Measurements from ENCODE around the gene SYCE3.
"Not testable (repeated sequence)": the region's sequence is repeated elsewhere in the genome, so short reads cannot be mapped to it uniquely, and the experiment has no call there.

SYCE3 gene

GRCh38 chr22:50520826-50521453 is 41.8 kb downstream of the SYCE3 start:
- DNase-seq (ENCODE audit: low read depth), result no peak

GRCh38 chr22:50520184-50520583 is 42.5 kb downstream of the SYCE3 start:
- not testable (repeated sequence) for DNase-seq (ENCODE audit: low read depth)

- DNase-seq (ENCODE audit: low read depth), result no peak
Observed at GRCh38 chr22:50519151-50519550, 43.6 kb downstream of the SYCE3 start.

- DNase-seq (ENCODE audit: low read depth), result no peak
Observed at GRCh38 chr22:50518606-50519005, 44.1 kb downstream of the SYCE3 start.

GRCh38 chr22:50517495-50518260 is 45.0 kb downstream of the SYCE3 start:
- no peak for DNase-seq (ENCODE audit: low read depth)

GRCh38 chr22:50516891-50517290 is 45.8 kb downstream of the SYCE3 start:
- no peak for DNase-seq (ENCODE audit: low read depth)

GRCh38 chr22:50516068-50516467 is 46.7 kb downstream of the SYCE3 start:
- DNase-seq (ENCODE audit: low read depth), result no peak

- DNase-seq (ENCODE audit: low read depth), result no peak
Observed at GRCh38 chr22:50513175-50513574, 49.5 kb downstream of the SYCE3 start.

- DNase-seq (ENCODE audit: low read depth), result no peak
Observed at GRCh38 chr22:50508897-50509296, 53.8 kb downstream of the SYCE3 start.

GRCh38 chr22:50507991-50508884 is 54.5 kb downstream of the SYCE3 start, which contains the start of gene NCAPH2:
Gene NCAPH2 (plus strand): TSS chr22:50508224. CDS start chr22:50508338, 114 bp downstream.
- peak; percentile 98 for DNase-seq (ENCODE audit: low read depth)

GRCh38 chr22:50507421-50507990 is 55.2 kb downstream of the SYCE3 start, which contains the start of gene LMF2:
Gene LMF2 (minus strand): TSS chr22:50507702. CDS start chr22:50507675, 27 bp downstream.
- peak; percentile 87 for DNase-seq (ENCODE audit: low read depth)

GRCh38 chr22:50506611-50507420 is 55.9 kb downstream of the SYCE3 start:
- DNase-seq (ENCODE audit: low read depth), result no peak

GRCh38 chr22:50505776-50506610 is 56.7 kb downstream of the SYCE3 start:
- DNase-seq (ENCODE audit: low read depth), result no peak

- DNase-seq (ENCODE audit: low read depth), result no peak
Observed at GRCh38 chr22:50505276-50505775, 57.4 kb downstream of the SYCE3 start.

- DNase-seq (ENCODE audit: low read depth), result no peak
Observed at GRCh38 chr22:50504369-50505211, 58.1 kb downstream of the SYCE3 start.

GRCh38 chr22:50503475-50504145 is 59.1 kb downstream of the SYCE3 start:
- no peak for DNase-seq (ENCODE audit: low read depth)

- no peak for DNase-seq (ENCODE audit: low read depth)
Observed at GRCh38 chr22:50502628-50503474, 59.9 kb downstream of the SYCE3 start.

- DNase-seq (ENCODE audit: low read depth), result no peak
Observed at GRCh38 chr22:50502096-50502495, 60.6 kb downstream of the SYCE3 start.

Data from stimulated activated CD8-positive, alpha-beta memory T cell treated with anti-CD3 and anti-CD28 coated beads, Interleukin-4, amount 100 ng/mL, for 24 hours (primary cell).